Hematopoietic multipotent progenitor cell treated with erythropoietin and hydrocortisone succinate and interleukin-3 and kit ligand, for 6 days (in vitro differentiated cells): ENCODE results near the gene ARL6IP6.
"Not testable (repeated sequence)": the region's sequence is repeated elsewhere in the genome, so short reads cannot be mapped to it uniquely, and the experiment has no call there.

Experiments used
- DNase-seq: peaks from one replicate; pipeline ENCODE4 v3.0.0-alpha.2; 2015

ARL6IP6 gene

GRCh38 chr2:152723918-152724317 lies 5.5 kb downstream of the ARL6IP6 start:
- no peak for DNase-seq

DNA sequence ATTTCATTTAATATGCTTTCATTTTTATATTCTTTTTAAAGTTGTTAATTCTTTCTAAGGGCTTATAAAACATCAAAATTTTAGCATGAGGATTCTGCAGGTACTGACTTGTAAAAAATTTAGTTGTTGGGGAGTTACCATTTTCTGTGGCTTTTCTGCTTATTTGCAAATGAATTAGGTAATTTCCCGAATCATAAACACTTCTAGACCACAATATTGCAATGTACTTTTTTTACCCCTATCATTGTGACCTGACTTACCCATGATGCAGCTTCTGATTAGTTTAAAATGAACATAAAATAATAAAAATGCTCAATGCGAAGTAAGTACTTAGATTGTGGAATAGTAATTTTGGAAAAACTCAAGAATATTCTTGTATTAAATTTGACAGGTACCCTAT lies 11.4 kb downstream of the ARL6IP6 start:
- peak; percentile 53 for DNase-seq

DNA sequence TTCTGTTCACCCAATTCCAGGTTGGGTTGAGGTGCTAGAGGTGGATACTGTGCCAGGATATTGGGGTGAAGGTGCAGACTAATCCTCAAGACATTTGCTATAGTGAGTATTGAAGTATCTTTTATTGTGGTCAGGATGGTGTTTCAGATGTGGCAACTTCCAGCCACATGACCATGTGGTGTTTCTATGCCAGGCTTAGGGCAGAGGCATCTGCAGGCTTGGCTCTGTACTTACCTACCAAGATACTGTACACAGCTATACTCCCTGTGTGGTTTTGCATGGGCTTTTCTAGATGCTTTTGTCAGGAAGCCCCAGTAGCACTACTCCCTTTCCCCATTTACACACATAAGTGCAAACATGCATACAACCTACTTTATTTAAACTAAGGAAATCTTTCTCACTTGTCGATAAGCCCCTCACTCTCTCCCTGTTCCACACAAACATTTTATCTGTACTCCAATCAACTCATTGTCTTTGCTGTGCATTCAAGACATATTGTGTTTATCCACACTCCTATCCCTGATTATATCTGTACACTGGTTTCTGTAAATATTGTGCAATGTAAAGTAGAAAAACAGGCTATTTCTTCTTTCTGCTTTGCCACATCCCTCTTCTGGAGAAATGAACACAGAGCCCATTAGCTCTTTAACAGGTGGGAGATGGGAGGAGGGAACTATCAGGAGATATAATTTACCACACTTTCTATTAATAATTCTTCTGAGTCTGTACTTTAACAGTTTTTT lies 12.3 kb downstream of the ARL6IP6 start:
- DNase-seq: peak; percentile 78

DNA sequence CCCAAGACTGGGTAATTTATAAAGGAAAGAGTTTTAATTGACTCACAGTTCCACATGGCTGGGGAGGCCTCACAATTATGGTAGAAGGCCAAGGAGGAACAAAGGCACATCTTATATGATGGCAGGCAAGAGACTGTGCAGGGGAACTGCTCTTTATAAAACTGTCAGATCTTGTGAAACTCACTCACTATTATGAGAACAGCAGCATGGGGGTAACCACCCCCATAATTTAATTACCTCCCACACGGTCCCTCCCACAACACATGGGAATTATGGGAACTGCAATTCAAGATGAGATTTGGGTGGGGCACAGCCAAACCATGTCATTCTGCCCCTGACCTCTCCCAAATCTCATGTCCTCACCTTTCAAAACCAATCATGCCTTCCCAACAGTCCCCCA lies 19.1 kb downstream of the ARL6IP6 start:
- not testable (repeated sequence) for DNase-seq

DNA sequence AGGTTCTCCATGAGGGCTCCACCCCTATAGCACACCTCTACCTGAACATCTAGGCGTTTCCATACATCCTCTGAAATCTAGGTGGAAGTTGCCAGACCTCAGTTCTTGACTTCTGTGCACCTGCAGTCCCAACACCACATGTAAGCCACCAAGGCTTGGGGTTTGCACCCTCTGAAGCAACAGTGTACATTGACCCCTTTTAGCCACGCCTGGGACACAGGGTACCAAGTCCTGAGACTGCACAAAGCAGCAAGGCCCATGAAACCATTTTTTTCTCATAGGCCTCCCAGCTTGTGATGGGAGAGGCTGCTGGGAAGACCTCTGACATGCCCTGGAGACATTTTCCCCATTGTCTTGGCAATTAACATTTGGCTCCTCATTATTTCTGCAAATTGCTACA lies 20.0 kb downstream of the ARL6IP6 start:
- no peak for DNase-seq

- DNase-seq: not testable (repeated sequence)
These were observed 21.3 kb downstream of the ARL6IP6 start for GRCh38 chr2:152739705-152740104.

GRCh38 chr2:152740743-152741328 lies 22.4 kb downstream of the ARL6IP6 start:
- peak; percentile 87 for DNase-seq

DNA sequence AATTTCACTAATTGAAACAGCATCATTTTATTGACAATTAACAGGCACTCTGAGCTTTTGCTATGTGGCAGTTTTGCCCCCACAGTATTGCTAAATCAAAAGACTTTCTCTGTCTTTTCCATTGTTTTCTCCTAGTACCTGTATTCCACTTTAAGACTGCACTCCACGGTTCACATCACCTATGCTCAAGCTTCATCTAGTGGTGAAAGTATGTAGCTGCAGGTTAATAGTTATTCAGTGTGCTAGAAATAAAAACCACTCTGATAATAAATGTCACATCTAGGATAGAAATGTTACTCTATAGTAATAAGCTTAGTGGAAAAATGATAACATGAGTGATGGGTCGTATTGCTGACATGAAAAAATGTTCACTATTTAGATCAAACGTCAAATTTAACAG lies 24.6 kb downstream of the ARL6IP6 start:
- DNase-seq: peak; percentile 58

- DNase-seq: not testable (repeated sequence)
These were observed 29.3 kb downstream of the ARL6IP6 start for GRCh38 chr2:152747751-152748150.

DNA sequence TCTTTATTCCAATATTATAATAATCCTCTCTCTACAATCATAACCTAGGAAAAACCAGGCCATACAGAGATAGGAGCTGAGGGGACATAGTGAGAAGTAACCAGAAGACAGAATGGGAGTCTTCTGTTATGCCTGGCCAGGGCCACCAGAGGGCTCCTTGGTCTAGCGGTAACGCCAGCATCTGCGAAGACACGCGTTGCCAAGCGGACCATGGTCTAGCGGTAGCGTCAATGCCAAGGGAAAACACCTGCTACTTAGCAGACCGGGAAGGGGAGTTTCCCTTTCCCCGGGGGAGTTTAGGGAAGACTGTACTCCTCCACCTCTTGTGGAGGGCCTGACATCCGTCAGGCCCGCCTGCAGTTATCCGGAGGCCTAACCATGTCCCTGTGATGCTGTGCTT lies 36.6 kb downstream of the ARL6IP6 start:
- DNase-seq: no peak

DNA sequence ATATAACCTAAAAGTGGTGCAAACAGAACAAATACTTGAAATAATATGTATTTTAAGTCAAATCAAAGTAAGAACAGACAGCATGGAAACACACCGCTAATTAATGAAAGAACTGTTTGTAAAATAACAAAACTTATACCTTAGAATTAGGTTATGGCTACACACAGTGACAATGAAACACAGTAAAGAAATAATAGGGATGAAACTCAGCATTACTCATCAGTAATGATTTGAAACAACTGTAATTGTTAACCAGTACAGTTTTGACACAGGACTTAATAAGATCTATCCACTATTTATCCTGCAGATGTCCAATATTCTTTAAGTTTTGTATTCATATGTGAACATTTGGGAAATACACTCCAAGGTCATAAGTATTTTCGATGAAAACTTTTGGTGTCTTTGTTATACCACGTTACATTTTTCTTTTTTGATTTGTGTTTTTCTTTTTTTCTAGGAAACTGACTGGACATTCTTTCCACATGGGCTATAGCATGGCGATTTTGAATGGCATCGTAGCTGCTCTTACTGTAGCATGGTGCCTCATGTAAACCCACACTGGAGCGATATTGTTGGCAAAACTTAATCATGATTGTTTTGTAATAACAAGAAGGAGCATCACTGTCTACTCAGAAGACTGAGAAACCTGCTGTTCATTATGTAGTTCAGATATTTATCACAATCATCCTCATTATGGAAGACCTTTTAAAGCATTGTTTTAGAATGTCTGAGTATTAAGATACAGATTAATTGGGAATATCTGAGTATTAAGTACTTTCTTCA lies 41.1 kb downstream of the ARL6IP6 start:
- DNase-seq: no peak

DNA sequence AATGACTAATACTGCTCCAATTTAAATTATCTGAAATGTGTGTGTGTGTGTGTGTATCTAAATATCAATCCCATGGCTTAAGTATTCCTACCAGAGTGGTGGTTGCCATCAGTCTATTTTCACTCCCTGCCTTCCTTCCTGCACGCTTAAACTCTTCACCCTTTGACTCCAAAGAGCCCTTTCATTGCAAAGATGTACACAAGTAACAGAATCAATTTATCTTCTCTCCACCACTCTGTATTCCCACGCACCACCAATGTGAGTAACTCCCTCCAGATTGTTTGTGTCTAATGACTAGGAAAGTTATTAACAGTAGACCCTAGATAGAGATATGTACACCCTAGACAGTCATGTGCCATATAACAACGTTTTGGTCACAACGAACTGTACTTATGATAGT lies 42.8 kb downstream of the ARL6IP6 start:
- no peak for DNase-seq

GRCh38 chr2:152762202-152762601 lies 43.8 kb downstream of the ARL6IP6 start:
- no peak for DNase-seq

- not testable (repeated sequence) for DNase-seq
These were observed 44.8 kb downstream of the ARL6IP6 start for GRCh38 chr2:152763208-152763607.

GRCh38 chr2:152763651-152764050 lies 45.2 kb downstream of the ARL6IP6 start:
- no peak for DNase-seq

DNA sequence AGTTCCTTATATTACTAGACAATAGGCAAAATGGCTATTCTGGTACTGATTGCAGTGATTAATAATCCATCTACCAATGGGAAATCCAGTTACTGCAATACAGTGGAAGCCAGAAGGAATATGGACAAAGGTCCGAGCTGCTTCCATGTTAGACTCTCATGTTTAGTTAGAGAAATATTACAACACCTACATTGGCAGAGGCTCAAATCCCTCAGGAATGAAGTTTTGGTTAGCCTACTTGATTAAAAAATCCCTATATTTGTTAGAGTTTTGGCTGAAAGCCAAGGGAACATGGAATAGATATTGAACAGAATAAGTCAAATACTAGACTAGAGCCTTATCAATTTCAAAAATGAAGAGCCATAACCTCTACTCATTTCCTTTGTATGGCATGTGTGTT lies 48.5 kb downstream of the ARL6IP6 start:
- DNase-seq: no peak

DNA sequence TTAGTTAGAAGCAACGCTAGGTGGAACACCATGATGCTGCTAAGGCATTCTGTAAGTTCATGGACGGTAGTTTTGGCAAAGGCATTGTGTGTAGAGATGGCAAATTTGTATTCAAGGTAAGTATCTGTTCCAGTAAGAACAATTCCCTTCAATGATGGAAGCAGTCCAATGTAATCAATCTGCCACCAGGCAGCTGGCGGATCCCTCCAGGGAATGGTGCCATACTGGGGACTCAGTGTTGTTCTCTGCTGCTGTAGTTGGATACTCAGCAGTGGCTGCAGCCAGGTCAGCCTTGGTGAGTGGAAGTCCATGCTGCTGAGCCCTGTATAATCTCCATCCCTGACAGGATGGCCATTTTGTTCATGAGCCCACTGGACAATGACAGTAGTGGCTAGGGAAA lies 62.8 kb downstream of the ARL6IP6 start:
- DNase-seq: no peak

GRCh38 chr2:152782171-152782570 lies 63.8 kb downstream of the ARL6IP6 start:
- no peak for DNase-seq

GRCh38 chr2:152790883-152791282 lies 72.5 kb downstream of the ARL6IP6 start:
- no peak for DNase-seq

DNA sequence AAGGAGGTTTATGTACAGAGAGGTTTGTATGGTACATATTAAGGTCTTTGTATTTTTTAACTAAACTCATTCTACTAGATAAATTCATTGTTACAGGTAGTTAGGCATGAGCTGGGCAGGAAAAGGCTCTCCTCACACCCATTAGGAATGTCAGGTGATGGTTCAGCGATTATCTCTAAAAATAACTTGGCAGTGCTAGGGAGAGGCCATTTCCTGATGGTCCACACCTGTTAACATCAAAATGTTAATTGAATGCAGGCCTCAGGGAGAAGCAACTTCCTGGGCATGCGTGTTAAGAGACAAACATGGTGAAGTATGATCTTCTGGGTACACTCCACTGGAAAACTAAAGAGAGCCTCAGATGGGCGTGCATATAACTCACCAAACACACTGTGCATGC lies 73.6 kb downstream of the ARL6IP6 start:
- DNase-seq: no peak

- no peak for DNase-seq
These were observed 74.6 kb downstream of the ARL6IP6 start for GRCh38 chr2:152792974-152793373.

GRCh38 chr2:152796941-152797340 lies 78.5 kb downstream of the ARL6IP6 start:
- no peak for DNase-seq

- DNase-seq: no peak
These were observed 86.4 kb downstream of the ARL6IP6 start for GRCh38 chr2:152804687-152805408.
